Smooth muscle cell (in vitro differentiated cells): ENCODE results near the gene CISD1. TPM values are rescaled to one million over a fixed set of nuclear protein-coding genes. Genes with fewer than 3 reads are reported as not detected.
"Not testable (repeated sequence)": the region's sequence is repeated elsewhere in the genome, so short reads cannot be mapped to it uniquely, and the experiment has no call there.

ENCODE experiments used
- DNase-seq: peaks from one replicate; lab custom pipeline; 2025; ENCODE audit not compliant: unreplicated experiment; lab: John Stamatoyannopoulos, UW
- H2AFZ ChIP-seq: fragments of 200-600 bp; sonication (generic); 2 replicates; pipeline ENCODE4 v1.6.0; 2016; ENCODE audit warnings: antibody characterized with exemption, low read depth, mild to moderate bottlenecking
- H3F3A ChIP-seq: fragments of 200-600 bp; sonication (generic); 2 replicates; pipeline ENCODE4 v1.6.0; 2017; ENCODE audit warnings: antibody characterized with exemption, low read depth
- H3K27ac ChIP-seq: fragments of 200-600 bp; sonication (generic); 2 replicates; pipeline ENCODE4 v1.5.1; 2016; ENCODE audit warnings: low read depth, mild to moderate bottlenecking
- H3K27me3 ChIP-seq: fragments of 200-600 bp; sonication (generic); 2 replicates; pipeline ENCODE4 v1.6.1; 2016; ENCODE audit warnings: low read depth, mild to moderate bottlenecking
- H3K36me3 ChIP-seq: fragments of 200-600 bp; sonication (generic); 2 replicates; pipeline ENCODE4 v1.5.1; 2016; ENCODE audit warnings: low read depth
- H3K4me1 ChIP-seq: fragments of 200-600 bp; sonication (generic); 2 replicates; pipeline ENCODE4 v1.5.1; 2016; ENCODE audit warnings: low read depth
- H3K4me2 ChIP-seq: fragments of 200-600 bp; sonication (generic); 2 replicates; pipeline ENCODE4 v1.6.0; 2016; ENCODE audit warnings: mild to moderate bottlenecking
- H3K4me3 ChIP-seq: fragments of 200-600 bp; sonication (generic); 2 replicates; pipeline ENCODE4 v1.5.1; 2016; ENCODE audit warnings: mild to moderate bottlenecking
- H3K79me2 ChIP-seq: fragments of 200-600 bp; sonication (generic); 2 replicates; pipeline ENCODE4 v1.6.0; 2016; ENCODE audit warnings: low read depth, mild to moderate bottlenecking
- H3K9ac ChIP-seq: fragments of 200-600 bp; sonication (generic); 2 replicates; pipeline ENCODE4 v1.6.0; 2016; ENCODE audit warnings: low read depth
- H3K9me3 ChIP-seq: fragments of 200-600 bp; sonication (generic); replicated peaks from 2 replicates; pipeline ENCODE4 v1.5.1; 2016; ENCODE audit warnings: low read depth
- H4K20me1 ChIP-seq: fragments of 200-600 bp; sonication (generic); 2 replicates; pipeline ENCODE4 v1.6.0; 2016; ENCODE audit warnings: low read depth
- WGBS: methylation state at CpG from one replicate; pipeline ENCODE4 v1.1.7; 2016; ENCODE audit warnings: low lambda C conversion rate; 5-methylcytosine and 5-hydroxymethylcytosine counted together
- polyA plus RNA-seq: library from polyadenylated mRNA; unstranded; fragments of >200 nt; fragmentation: Nextera tagmentation; extraction: Ambion mirVana; gene quantifications from 2 replicates; pipeline ENCODE4 v1.2.1, GENCODE V29; 2016
- total RNA-seq: library from RNA; depleted of rRNA; stranded (reverse); fragments of >200 nt; gene quantifications from 2 replicates; pipeline ENCODE4 v1.2.3, GENCODE V29; 2014
- TF ChIP-seq, protein P1 (sequence below): fragments of 200-600 bp; sonication (generic); IDR thresholded peaks from 2 replicates; pipeline ENCODE4 v1.5.1; 2017; ENCODE audit warnings: borderline replicate concordance, mild to moderate bottlenecking, antibody characterized with exemption; ENCODE audit not compliant: insufficient read depth, poor library complexity, severe bottlenecking

The CISD1 gene
- total and polyA plus RNA-seq, 2 experiments from 2014 or later = 14.2 to 37.4 TPM

GRCh38 chr10:58240531-58240930, 28.4 kb upstream of the CISD1 start:
- Histone ChIP-seq H3K4me3 (no peak overlapping the region), H3K9ac (no peak overlapping the region), H3K79me2 (peaks cover 24% of the 10 kb centered on the region), H2AFZ (no peak overlapping the region), H3K4me1 (peaks cover 6% of the 10 kb centered on the region), H4K20me1 (peaks cover 5% of the 10 kb centered on the region), H3K27ac (no peak overlapping the region), H3F3A (no peaks in the 10 kb centered on the region), H3K27me3 (no peaks in the 10 kb centered on the region), H3K4me2 (no peak overlapping the region), H3K36me3 (no peaks in the 10 kb centered on the region), H3K9me3 (no peaks in the 10 kb centered on the region)
- TF ChIP-seq, protein P1, sequence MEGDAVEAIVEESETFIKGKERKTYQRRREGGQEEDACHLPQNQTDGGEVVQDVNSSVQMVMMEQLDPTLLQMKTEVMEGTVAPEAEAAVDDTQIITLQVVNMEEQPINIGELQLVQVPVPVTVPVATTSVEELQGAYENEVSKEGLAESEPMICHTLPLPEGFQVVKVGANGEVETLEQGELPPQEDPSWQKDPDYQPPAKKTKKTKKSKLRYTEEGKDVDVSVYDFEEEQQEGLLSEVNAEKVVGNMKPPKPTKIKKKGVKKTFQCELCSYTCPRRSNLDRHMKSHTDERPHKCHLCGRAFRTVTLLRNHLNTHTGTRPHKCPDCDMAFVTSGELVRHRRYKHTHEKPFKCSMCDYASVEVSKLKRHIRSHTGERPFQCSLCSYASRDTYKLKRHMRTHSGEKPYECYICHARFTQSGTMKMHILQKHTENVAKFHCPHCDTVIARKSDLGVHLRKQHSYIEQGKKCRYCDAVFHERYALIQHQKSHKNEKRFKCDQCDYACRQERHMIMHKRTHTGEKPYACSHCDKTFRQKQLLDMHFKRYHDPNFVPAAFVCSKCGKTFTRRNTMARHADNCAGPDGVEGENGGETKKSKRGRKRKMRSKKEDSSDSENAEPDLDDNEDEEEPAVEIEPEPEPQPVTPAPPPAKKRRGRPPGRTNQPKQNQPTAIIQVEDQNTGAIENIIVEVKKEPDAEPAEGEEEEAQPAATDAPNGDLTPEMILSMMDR = no peak
- no peak for DNase-seq
- WGBS = 87% methylated on average over 4 of the region's 4 CpGs

DNA sequence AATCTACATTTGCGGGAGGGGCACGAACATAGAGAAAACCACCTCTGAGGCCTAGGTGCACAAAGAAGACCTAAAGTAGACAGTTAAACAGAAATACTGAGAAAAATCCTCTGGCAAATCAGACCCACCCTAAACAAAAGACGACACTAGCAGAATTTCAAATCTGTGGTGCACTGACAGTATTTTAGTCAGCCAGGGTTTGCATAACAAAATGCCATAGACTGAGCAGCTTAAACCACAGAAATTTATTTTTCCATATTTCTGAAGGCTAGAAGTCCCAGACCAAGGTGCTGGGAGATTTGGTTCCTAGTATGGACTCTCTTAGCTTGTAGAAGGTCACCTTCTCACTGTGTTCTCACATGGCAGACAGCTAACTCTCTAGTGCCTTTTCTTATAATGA, 27.6 kb upstream of the CISD1 start:
- H3K4me3 ChIP-seq = no peak overlapping the region
- H3K9me3 ChIP-seq = no peaks in the 10 kb centered on the region
- H3K4me2 ChIP-seq = no peak overlapping the region
- no peak for DNase-seq
- H3K4me1 ChIP-seq = peaks cover 6% of the 10 kb centered on the region
- no peak overlapping the region for H3K9ac ChIP-seq
- no peaks in the 10 kb centered on the region for H3K27me3 ChIP-seq
- peaks cover 5% of the 10 kb centered on the region for H4K20me1 ChIP-seq
- H3F3A ChIP-seq = no peaks in the 10 kb centered on the region
- H3K27ac ChIP-seq = no peak overlapping the region
- H3K79me2 ChIP-seq = peaks cover 24% of the 10 kb centered on the region
- 69% methylated on average over 3 of the region's 3 CpGs for WGBS
- no peak overlapping the region for H2AFZ ChIP-seq
- TF ChIP-seq, protein P1 = no peak
- no peaks in the 10 kb centered on the region for H3K36me3 ChIP-seq

- no peaks in the 10 kb centered on the region for H3K36me3 ChIP-seq
- 100% methylated on average over 18 of the region's 18 CpGs for WGBS
- no peaks in the 10 kb centered on the region for H3K9me3 ChIP-seq
Observed at GRCh38 chr10:58243269-58243668, 25.7 kb upstream of the CISD1 start.

DNA sequence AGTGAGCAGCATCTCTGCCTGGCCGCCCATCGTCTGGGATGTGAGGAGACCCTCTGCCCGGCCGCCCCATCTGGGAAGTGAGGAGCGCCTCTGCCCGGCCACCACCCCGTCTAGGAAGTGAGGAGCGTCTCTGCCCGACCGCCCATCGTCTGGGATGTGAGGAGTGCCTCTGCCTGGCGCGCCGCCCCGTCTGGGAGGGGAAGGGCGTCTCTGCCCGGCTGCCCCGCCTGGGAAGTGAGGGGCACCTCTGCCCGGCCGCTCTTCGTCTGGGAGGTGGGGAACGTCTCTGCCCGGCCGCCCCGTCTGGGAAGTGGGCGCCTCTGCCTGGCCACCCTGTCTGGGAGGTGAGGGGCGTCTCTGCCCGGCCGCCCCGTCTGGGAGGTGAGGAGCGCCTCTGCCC, 25.2 kb upstream of the CISD1 start:
- WGBS = over 99% methylated on average over 16 of the region's 31 CpGs
- not testable (repeated sequence) for H4K20me1 ChIP-seq, H3K9ac ChIP-seq, H3K27me3 ChIP-seq, H3K4me3 ChIP-seq, H3F3A ChIP-seq, H3K4me2 ChIP-seq, H3K27ac ChIP-seq, H2AFZ ChIP-seq, H3K9me3 ChIP-seq, DNase-seq, H3K4me1 ChIP-seq, H3K36me3 ChIP-seq
- peaks cover 17% of the 10 kb centered on the region for H3K79me2 ChIP-seq

More at GRCh38 chr10:58243269-58243668, 25.7 kb upstream of the CISD1 start:
- no peaks in the 10 kb centered on the region for H3F3A ChIP-seq
- no peak overlapping the region for H3K4me3 ChIP-seq
- no peak overlapping the region for H3K4me2 ChIP-seq
- no peaks in the 10 kb centered on the region for H3K27me3 ChIP-seq
- H3K4me1 ChIP-seq = no peaks in the 10 kb centered on the region
- DNase-seq = no peak
- TF ChIP-seq, protein P1 = no peak
- no peak overlapping the region for H3K27ac ChIP-seq
- peaks cover 22% of the 10 kb centered on the region for H3K79me2 ChIP-seq
- H3K9ac ChIP-seq = no peak overlapping the region
- no peak overlapping the region for H2AFZ ChIP-seq
- H4K20me1 ChIP-seq = no peaks in the 10 kb centered on the region

- not testable (repeated sequence) for DNase-seq, H3F3A ChIP-seq, H3K4me1 ChIP-seq, H3K27me3 ChIP-seq, H3K4me3 ChIP-seq, H3K4me2 ChIP-seq, H3K9ac ChIP-seq, H3K36me3 ChIP-seq, H3K27ac ChIP-seq, H2AFZ ChIP-seq, H4K20me1 ChIP-seq, H3K9me3 ChIP-seq
- H3K79me2 ChIP-seq = peaks cover 13% of the 10 kb centered on the region
- WGBS = 94% methylated on average over 26 of the region's 28 CpGs
Observed at GRCh38 chr10:58244242-58244641, 24.7 kb upstream of the CISD1 start.

GRCh38 chr10:58244666-58245065, 24.3 kb upstream of the CISD1 start:
- H3K9ac ChIP-seq, H3K27me3 ChIP-seq, H3K9me3 ChIP-seq, H3F3A ChIP-seq, H3K4me3 ChIP-seq, H3K27ac ChIP-seq, H2AFZ ChIP-seq, DNase-seq, H3K4me2 ChIP-seq, H3K4me1 ChIP-seq, H3K36me3 ChIP-seq, H4K20me1 ChIP-seq: not testable (repeated sequence)
- whole genome bisulfite sequencing = 97% methylated on average over 3 of the region's 3 CpGs
- peaks cover 10% of the 10 kb centered on the region for H3K79me2 ChIP-seq
